Right lobe of liver (tissue), 4 donors: ENCODE measurements around the gene ZNF398.

Experiments used
- CTCF ChIP-seq, 4 donors: fragments of 200-600 bp in 3 of 4; fragments of 450-650 bp in 1 of 4; IDR thresholded peaks; one replicate each; pipeline versions ENCODE4 v1.5.1 to v1.8.0; 2016 to 2022; ENCODE audit warnings: antibody characterized with exemption in 4 of 4, mild to moderate bottlenecking in 2 of 4
- POLR2A ChIP-seq: fragments of 450-650 bp; IDR thresholded peaks from one replicate; pipeline ENCODE4 v1.6.1; 2017; ENCODE audit warnings: antibody characterized with exemption, mild to moderate bottlenecking
- donor health status: DM: no; HTN: no; CAD: no.
- donor health status: DM: no; HTN: no; CAD: no.
- donor health status: DM: no; HTN: yes; CAD: no.

GRCh38 chr7:149172534-149172920, 25.3 kb downstream of the ZNF398 start:
- TF ChIP-seq CTCF (IDR thresholded peaks at IDR 0.05) (no peak), POLR2A (no peak)
